ENCODE results near the gene DHCR7. TPM values are rescaled to one million over a fixed set of nuclear protein-coding genes. Genes with fewer than 3 reads are reported as not detected.

Gene DHCR7
- total RNA-seq, 1 donor from 2014 or later, result 53.5 TPM

- DNase-seq (ENCODE audit: low read depth, low spot score), result no peak
These were observed 10.2 kb upstream of the DHCR7 start for GRCh38 chr11:71458146-71459070.

- DNase-seq (ENCODE audit: low read depth, low spot score), result no peak
These were observed 8.6 kb upstream of the DHCR7 start for GRCh38 chr11:71456831-71457230.

DNA sequence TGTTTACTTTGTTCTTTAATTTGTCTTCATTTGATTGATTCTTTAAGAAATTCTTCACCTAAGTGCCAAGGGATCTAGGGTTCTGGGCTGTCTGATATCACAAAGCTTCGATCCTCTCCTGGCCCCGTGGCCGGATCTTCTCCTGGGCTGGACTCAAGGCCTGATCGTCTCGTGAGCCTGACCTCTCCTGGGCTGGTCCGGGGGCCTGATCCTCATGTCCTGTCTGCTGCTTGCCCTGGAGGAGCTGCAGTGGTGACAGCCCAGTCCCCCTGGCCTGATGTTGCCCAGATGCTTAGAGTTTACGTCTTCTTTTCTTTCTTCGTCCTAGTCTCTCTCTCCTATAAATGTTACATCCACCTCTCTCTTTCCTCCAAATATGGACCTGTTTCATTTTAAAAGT, 8.1 kb upstream of the DHCR7 start:
- DNase-seq (ENCODE audit: low read depth, low spot score), result no peak

DNA sequence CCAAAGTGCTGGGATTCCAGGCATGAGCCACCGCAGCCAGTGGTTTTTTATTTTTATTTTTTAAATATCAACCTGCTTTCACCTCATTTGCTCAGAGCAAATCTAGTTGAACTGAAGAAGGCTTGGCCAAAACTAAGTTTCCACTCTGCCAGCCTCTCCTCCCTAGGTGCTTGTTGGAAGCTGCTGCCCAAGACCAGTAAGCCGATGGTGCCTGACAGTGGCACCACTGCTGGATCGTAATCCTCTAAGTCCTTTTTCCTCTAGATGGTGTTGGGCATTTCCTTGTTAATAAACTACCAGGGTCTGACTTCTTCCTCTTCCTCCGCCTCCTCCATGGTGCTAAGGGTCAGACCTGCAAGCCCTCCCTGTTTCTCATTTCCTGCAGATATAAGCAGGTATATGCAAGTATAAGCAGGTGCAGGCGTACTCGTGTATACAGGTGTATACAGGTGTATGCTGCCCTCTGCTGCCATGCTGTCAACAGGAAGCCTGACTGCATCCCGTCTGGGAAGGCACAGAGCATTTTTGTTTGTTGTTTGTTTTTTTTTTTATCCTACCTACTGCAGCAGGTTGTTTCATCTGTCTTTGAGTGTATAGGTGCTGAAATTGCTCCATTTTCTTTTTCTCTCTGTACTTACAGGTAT, 6.4 kb upstream of the DHCR7 start:
- no peak for DNase-seq (ENCODE audit: low read depth, low spot score)

GRCh38 chr11:71453918-71454304, 5.7 kb upstream of the DHCR7 start:
- DNase-seq (ENCODE audit: low read depth, low spot score), result no peak

DNA sequence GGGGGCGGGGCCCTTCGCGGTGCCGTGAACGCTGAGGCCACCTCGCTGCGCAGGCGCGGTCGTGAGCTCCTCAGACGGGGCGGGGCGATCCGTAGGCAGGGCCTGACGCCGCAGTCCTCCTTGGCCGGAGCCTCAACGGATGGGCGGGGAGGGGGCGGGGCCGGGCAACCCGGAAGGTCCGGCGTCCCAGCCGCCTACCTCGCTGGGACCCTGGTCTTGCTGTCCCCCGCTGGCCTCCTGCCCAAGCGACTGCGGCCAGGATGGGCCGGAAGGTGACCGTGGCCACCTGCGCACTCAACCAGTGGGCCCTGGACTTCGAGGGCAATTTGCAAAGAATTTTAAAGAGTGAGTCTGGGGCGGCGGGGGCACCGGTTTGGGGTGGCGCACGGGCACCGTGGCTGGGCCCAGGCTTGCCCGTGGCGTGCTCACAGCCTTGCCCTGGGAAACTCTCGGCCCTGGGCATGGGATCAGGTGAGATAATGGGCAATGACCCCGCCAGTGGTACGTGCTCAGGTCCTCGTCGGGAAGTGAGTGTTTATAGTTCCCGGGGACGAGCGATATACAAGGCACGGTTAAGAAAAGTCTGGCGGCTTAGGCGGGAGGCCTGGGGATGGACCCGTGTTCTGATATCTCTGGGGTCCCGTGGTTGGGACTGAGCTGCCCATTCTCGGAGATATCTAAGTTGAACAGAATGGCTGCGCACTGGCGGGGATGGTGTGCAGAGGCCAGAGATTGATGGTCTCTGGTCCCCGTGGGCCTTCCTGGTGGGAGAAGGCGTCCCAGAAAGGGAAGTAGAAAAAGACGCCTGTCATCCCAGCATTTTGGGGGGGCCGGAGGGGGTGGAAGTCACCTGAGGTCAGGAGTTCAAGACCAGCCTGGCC, 5.1 kb upstream of the DHCR7 start, which contains the start of gene NADSYN1:
NADSYN1 (plus strand) TSS at position 167 of the 881 bp plus-strand sequence; CDS start at position 261, 94 bp downstream.
- DNase-seq (ENCODE audit: low read depth, low spot score), result peak; percentile 78

- peak; percentile 33 for DNase-seq (ENCODE audit: low read depth, low spot score)
These were observed 4.2 kb upstream of the DHCR7 start for GRCh38 chr11:71452199-71453036.

DNA sequence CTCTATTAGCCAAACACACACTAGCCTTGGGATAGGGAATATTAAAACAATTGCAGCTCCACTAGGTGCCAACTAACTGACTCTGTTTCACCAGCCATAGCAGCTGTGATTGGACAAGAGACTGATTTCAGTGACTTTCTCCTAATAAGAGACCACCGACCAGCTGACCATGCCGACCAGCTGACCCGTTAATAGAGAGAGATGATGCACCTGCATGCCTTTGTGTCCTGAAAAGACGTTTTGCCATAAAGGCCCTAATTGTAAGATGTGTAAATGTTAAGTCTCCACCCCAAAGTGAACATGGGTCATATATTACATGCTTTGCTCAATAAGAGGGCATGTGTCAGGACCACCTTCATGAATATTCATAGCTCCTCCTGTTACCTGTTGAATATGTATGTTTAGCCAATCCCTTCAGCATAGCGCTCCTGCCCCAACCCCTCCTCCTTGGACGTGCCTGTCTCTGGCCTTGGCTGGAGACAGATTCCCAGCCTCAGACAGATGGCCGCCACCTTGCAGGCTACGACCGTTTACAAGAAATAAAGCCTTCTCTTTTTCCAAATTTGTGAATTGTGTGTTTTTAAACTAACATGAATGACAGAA, 3.5 kb upstream of the DHCR7 start:
- DNase-seq (ENCODE audit: low read depth, low spot score), result no peak

GRCh38 chr11:71450939-71451338, 2.7 kb upstream of the DHCR7 start:
- no peak for DNase-seq (ENCODE audit: low read depth, low spot score)

DNA sequence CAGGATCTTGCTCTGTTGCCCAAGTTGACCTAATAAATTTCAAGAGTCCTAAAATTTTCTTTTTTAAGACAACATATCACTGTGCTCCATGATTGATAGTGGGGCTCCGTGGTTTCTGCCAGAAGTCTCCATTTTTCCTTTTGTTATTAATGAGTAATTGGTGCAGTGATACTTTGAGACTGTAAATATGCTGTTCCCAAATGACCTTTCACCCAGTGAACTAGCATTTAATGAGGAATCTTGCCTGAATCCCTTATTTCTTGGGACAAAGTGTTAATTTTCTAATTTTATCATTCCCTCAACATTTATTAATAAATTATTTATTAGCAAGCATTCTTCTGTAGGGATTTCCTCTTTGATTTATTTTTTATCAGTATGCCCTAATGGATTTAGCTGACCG, 2.3 kb upstream of the DHCR7 start:
- DNase-seq (ENCODE audit: low read depth, low spot score), result no peak

GRCh38 chr11:71449596-71449995, 1.4 kb upstream of the DHCR7 start:
- no peak for DNase-seq (ENCODE audit: low read depth, low spot score)

GRCh38 chr11:71447791-71448256, 369 bp downstream of the DHCR7 start:
- DNase-seq (ENCODE audit: low read depth, low spot score), result no peak

DNA sequence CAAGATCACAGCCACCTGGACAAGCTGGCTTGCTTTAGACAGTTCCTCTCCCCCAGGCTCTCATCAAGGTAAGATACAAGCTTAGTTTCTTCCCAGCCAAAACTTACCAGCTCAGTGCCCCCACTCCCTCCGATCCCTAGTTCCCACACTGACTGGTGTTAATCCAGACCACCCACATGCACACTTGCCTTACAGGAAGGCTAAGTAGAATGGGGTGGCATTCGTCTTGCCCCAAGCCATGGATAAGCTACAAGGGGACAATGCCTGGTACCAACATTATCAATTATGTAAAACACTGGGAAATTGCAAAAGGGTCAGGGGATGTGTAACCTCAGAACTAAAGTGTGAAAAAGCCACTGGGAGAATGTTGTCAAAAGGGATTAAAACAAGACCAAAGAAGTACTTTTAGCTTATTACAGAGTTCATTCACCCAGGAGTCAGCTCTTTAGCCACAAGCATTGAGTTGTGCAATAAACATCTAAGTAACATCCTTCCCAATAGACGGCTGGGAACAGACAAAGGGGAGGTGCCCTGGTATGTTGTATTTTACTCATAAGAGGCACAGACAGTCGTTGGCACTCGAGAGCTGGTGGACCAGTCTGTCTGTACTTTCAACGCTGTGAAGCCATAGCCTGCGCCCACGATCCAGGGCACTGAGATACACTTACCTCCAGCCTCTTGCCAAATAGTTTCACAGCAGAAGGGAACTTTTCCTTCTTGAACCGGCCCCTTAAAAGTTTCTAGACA, 1.1 kb downstream of the DHCR7 start:
- no peak for DNase-seq (ENCODE audit: low read depth, low spot score)

DNA sequence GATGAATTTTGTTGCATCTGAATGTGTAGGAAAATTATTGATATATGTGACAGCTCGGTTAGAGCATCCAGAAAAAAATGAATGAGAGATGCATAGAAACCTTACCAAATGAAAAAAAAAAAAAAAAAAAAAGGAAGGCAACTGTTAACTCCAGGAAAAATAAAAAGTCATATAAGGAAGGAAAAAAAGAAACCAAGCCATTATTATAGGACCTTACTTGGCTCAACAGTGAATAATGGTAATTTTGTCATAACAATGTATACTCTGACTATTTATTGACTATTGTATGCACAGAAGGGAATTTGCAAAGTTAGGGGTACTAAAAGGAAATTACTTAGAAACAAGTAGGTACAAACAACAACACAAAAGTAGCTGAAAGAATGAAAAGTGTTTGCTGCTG, 2.0 kb downstream of the DHCR7 start:
- no peak for DNase-seq (ENCODE audit: low read depth, low spot score)

DNA sequence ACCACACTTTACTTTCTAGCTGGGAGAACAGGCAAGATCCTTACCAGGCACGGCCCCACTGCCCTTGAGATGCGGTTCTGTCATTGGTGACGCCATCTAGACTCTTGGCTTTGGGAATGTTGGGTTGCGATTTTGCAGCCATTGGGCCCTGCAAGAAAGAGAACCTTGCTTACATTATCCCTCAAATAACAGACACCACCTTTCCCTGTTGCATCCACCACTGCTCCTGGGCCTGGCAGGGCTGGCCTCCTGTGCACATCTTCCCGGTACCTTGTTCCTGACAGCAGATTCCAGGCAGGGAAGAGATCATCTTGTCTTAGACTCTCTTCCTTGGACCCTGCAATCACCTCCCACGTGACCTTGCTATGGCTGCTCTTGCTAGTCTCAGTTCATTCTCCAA, 3.4 kb downstream of the DHCR7 start:
- DNase-seq (ENCODE audit: low read depth, low spot score), result no peak

- DNase-seq (ENCODE audit: low read depth, low spot score), result no peak
These were observed 4.3 kb downstream of the DHCR7 start for GRCh38 chr11:71443736-71444445.

DNA sequence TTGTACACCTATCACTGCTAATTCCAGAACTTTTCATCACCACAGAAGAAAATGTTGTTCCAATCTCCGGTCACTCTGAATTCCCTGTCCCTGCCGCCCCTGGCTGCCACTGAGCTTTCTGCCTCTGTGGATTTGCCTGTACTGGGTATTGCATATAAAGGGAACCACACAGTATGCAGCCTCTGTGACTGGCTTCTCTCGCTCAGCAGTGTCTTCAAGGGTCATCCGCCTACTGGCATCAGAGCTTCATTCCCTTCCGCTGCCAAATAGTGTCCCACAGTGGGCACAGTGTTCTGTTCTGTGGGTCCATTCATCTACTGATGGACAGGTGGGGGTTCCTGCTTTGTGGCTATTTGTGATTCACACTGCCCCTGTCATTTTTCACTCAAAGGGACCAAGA, 5.3 kb downstream of the DHCR7 start:
- DNase-seq (ENCODE audit: low read depth, low spot score), result no peak

DNA sequence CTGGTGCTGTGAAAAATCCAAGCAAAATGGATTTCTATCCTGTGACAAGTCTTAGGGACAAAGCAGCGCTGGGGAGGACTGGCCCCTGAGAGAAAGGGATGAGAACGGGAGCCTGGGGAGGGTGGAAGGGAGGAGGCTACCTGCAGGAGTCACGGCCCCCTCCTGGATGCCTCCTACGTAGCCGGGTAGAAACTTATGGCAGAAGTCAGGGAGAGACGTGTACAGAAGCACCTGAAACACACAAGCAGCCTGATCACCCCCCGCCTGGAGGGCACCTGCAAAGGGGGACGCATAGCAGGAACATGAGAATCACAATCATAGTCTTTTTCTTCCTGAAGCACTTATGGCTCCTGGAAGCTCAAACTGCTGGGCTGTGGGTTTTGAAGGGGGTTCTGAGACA, 6.1 kb downstream of the DHCR7 start:
- no peak for DNase-seq (ENCODE audit: low read depth, low spot score)

- no peak for DNase-seq (ENCODE audit: low read depth, low spot score)
These were observed 6.9 kb downstream of the DHCR7 start for GRCh38 chr11:71441251-71441650.

Measured in pulmonary artery endothelial cell (primary cell).